OCI-LY3 (cell line): ENCODE measurements around the gene DTHD1.

Experiments used
- EZH2phosphoT487 ChIP-seq: fragments of 200-600 bp; shearing (Covaris generic); IDR thresholded peaks from 2 replicates; pipeline ENCODE4 v1.6.1; 2018; ENCODE audit warnings: antibody characterized with exemption, mixed run types, low read depth
- TF ChIP-seq, protein P1 (sequence below): fragments of 200-600, 300-600 bp; sonication (generic); IDR thresholded peaks from 2 replicates; pipeline ENCODE4 v1.5.1; 2014; ENCODE audit warnings: antibody characterized with exemption, low read length, low read depth

DNA sequence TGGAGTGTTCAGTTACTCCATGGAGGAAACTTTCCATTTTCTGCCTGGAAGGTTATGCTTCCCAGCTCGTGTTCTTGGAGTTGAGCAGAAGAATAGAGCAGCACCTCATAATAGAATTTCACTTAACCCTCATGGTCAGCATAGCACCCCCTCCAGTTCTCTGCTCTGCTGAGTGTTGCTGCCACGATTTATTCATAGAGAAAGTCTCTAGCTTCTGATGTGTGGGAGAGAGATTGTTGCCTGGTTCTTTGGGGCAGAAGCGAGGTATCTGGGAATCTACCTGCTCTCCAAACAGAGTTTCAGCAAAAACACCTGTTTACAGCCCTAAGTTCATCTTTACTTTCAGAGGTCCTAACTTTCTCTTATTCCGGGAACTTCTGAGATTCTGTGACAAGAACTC, 3.9 kb upstream of the DTHD1 start:
- TF ChIP-seq, protein P1, sequence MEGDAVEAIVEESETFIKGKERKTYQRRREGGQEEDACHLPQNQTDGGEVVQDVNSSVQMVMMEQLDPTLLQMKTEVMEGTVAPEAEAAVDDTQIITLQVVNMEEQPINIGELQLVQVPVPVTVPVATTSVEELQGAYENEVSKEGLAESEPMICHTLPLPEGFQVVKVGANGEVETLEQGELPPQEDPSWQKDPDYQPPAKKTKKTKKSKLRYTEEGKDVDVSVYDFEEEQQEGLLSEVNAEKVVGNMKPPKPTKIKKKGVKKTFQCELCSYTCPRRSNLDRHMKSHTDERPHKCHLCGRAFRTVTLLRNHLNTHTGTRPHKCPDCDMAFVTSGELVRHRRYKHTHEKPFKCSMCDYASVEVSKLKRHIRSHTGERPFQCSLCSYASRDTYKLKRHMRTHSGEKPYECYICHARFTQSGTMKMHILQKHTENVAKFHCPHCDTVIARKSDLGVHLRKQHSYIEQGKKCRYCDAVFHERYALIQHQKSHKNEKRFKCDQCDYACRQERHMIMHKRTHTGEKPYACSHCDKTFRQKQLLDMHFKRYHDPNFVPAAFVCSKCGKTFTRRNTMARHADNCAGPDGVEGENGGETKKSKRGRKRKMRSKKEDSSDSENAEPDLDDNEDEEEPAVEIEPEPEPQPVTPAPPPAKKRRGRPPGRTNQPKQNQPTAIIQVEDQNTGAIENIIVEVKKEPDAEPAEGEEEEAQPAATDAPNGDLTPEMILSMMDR = no peak
- no peak for TF ChIP-seq EZH2phosphoT487
